Ovary (tissue), 9 donors: ENCODE data around the gene SLC1A3. TPM values are rescaled to one million over a fixed set of nuclear protein-coding genes. Genes with fewer than 3 reads are reported as not detected.
"Not testable (repeated sequence)": the region's sequence is repeated elsewhere in the genome, so short reads cannot be mapped to it uniquely, and the experiment has no call there.

Experiments used
- DNase-seq, 5 donors: peaks; one replicate each; pipeline ENCODE4 v3.0.0-alpha.2; 2019 to 2020
- H3K27ac ChIP-seq, 2 donors: fragments of 200-600 bp; one replicate each; pipeline versions ENCODE4 v1.5.1 to v1.8.0; 2019 to 2022
- H3K27me3 ChIP-seq: fragments of 200-600 bp; one replicate; pipeline ENCODE4 v1.8.0; 2022
- H3K36me3 ChIP-seq: fragments of 200-600 bp; sonication (generic); one replicate; pipeline ENCODE4 v1.5.1; 2019
- H3K4me1 ChIP-seq: one replicate; pipeline ENCODE4 v1.8.1; 2013; ENCODE audit warnings: mild to moderate bottlenecking, moderate library complexity; ENCODE audit not compliant: insufficient read depth
- H3K4me3 ChIP-seq: fragments of 200-600 bp; sonication (generic); one replicate; pipeline ENCODE4 v1.5.1; 2017
- H3K9me3 ChIP-seq, 2 donors: fragments of 200-600 bp in 1 of 2; sonication (generic) in 1 of 2; one replicate each; pipeline versions ENCODE4 v1.5.1 to v1.8.1; 2013 to 2019; ENCODE audit warnings: mild to moderate bottlenecking in 1 of 2, moderate library complexity in 1 of 2
- CTCF ChIP-seq, 3 donors: fragments of 450-650 bp in 2 of 3; fragments of 200-600 bp in 1 of 3; IDR thresholded peaks; one replicate each; pipeline versions ENCODE4 v1.5.1 to v1.8.0; 2016 to 2022; ENCODE audit warnings: antibody characterized with exemption in 3 of 3, mild to moderate bottlenecking in 1 of 3
- EP300 ChIP-seq: sonication (generic); formaldehyde crosslinking; IDR thresholded peaks from one replicate; pipeline ENCODE4 v1.6.1; 2017; ENCODE audit warnings: antibody characterized with exemption
- POLR2A ChIP-seq: fragments of 450-650 bp; IDR thresholded peaks from one replicate; pipeline ENCODE4 v1.6.1; 2017; ENCODE audit warnings: antibody characterized with exemption, mild to moderate bottlenecking, moderate library complexity
- WGBS, 3 donors: extraction: QIAGEN DNeasy Blood & Tissue Kit in 1 of 3; methylation state at CpG; one replicate each; pipeline versions ENCODE4 v1.1.5 to v1.1.7; 2013 to 2017; 5-methylcytosine and 5-hydroxymethylcytosine counted together
- intact Hi-C, 4 donors: fragments of 100-400 bp; cut with DNase I; formaldehyde crosslinking; loops; one replicate each; pipeline versions ENCODE4 v1.11.0 to v1.15.1; 2022 to 2023
- polyA plus RNA-seq, 2 donors: library from polyadenylated mRNA; stranded (reverse); fragments of 200-250 nt in 1 of 2; fragments of 350-450 nt in 1 of 2; fragmentation: Illumina TruSeq in 1 of 2; extraction: RNeasy Lipid Tissue Mini Kit (QIAGEN cat#74804) in 1 of 2; gene quantifications; one replicate each; pipeline ENCODE4 v1.2.3, GENCODE V29; 2013 to 2014
- total RNA-seq, 7 donors: library from RNA; depleted of rRNA in 2 of 7; stranded (reverse); fragments of >200 nt in 2 of 7; fragmentation: NEBNext Ultra II Directional in 3 of 7; extraction: Animal tissue kit (Norgen Biotek cat#: 25700) in 3 of 7; gene quantifications; one replicate each; pipeline versions ENCODE4 v1.1.0 to v1.2.4, GENCODE V29; 2016 to 2023
- donor health status: DM: no; HTN: no; CAD: no; lungs with moderate emphysema.
- donor health status: DM: no; HTN: no; CAD: no.
- donor health status: Bipolar disorder and iron deficiency.
- donor health status: DM: yes; HTN: yes; CAD: no.
- donor health status: DM: no; HTN: no; CAD: no.
- donor health status: DM: yes; HTN: yes; CAD: no.

Gene SLC1A3
- total and polyA plus RNA-seq, 9 donors, result 5.2 to 72.3 (median 36.7) TPM

- no peak for TF ChIP-seq EP300
- no peak for TF ChIP-seq POLR2A
- no peak for TF ChIP-seq CTCF (IDR thresholded peaks at IDR 0.05)
- intact Hi-C loops, result no loop called here
Measured at GRCh38 chr5:36576721-36577120, 29.7 kb upstream of the SLC1A3 start.

GRCh38 chr5:36579858-36580257, 26.5 kb upstream of the SLC1A3 start:
- DNase-seq, intact Hi-C loops, H3K4me1 ChIP-seq: not testable (repeated sequence)

More at GRCh38 chr5:36576721-36577120, 29.7 kb upstream of the SLC1A3 start:
- no peaks in the 10 kb centered on the region for H3K27me3 ChIP-seq
- no peaks in the 10 kb centered on the region for H3K4me1 ChIP-seq
- WGBS, 3 donors, result 47 to 54% (median 52%) methylated on average over 2 of the region's 2 CpGs
- no peaks in the 10 kb centered on the region for H3K9me3 ChIP-seq
- H3K4me3 ChIP-seq, result no peak overlapping the region
- no peaks in the 10 kb centered on the region for H3K36me3 ChIP-seq
- H3K27ac ChIP-seq, result no peak overlapping the region
- DNase-seq, result no peak

GRCh38 chr5:36581070-36581469, 25.3 kb upstream of the SLC1A3 start:
- no peaks in the 10 kb centered on the region for H3K4me1 ChIP-seq
- no peaks in the 10 kb centered on the region for H3K9me3 ChIP-seq
- H3K4me3 ChIP-seq, result no peak overlapping the region
- 10 to 24% (median 12%) methylated on average over 3 of the region's 3 CpGs for WGBS, 3 donors
- intact Hi-C loops, result no loop called here
- TF ChIP-seq EP300 (no peak), POLR2A (no peak), CTCF (IDR thresholded peaks at IDR 0.05) (no peak)
- H3K27ac ChIP-seq, result no peak overlapping the region
- H3K36me3 ChIP-seq, result no peaks in the 10 kb centered on the region
- no peaks in the 10 kb centered on the region for H3K27me3 ChIP-seq
- DNase-seq, result no peak

More at GRCh38 chr5:36579858-36580257, 26.5 kb upstream of the SLC1A3 start:
- not testable (repeated sequence) for H3K36me3 ChIP-seq, H3K9me3 ChIP-seq, H3K4me3 ChIP-seq, H3K27ac ChIP-seq, H3K27me3 ChIP-seq

GRCh38 chr5:36584009-36584875, 22.2 kb upstream of the SLC1A3 start:
- 80 to 83% (median 82%) methylated on average over 10 of the region's 10 CpGs for WGBS, 3 donors
- TF ChIP-seq EP300, result no peak
- TF ChIP-seq CTCF (IDR thresholded peaks at IDR 0.05), result no peak
- no peak for TF ChIP-seq POLR2A

GRCh38 chr5:36585701-36586100, 20.7 kb upstream of the SLC1A3 start:
- Histone ChIP-seq H3K36me3 (no peaks in the 10 kb centered on the region), H3K9me3 (no peaks in the 10 kb centered on the region), H3K27ac (no peak overlapping the region), H3K4me1 (no peaks in the 10 kb centered on the region), H3K27me3 (no peaks in the 10 kb centered on the region), H3K4me3 (no peak overlapping the region)
- DNase-seq, result no peak
- WGBS, 3 donors, result 87 to 89% (median 89%) methylated on average over 1 of the region's 1 CpG
- TF ChIP-seq CTCF (IDR thresholded peaks at IDR 0.05) (no peak), POLR2A (no peak), EP300 (no peak)
- intact Hi-C loops, result no loop called here

More at GRCh38 chr5:36584009-36584875, 22.2 kb upstream of the SLC1A3 start:
- no peak overlapping the region for H3K4me3 ChIP-seq
- no peaks in the 10 kb centered on the region for H3K27me3 ChIP-seq
- intact Hi-C loops, result no loop called here
- no peaks in the 10 kb centered on the region for H3K9me3 ChIP-seq
- DNase-seq, result no peak
- H3K4me1 ChIP-seq, result no peaks in the 10 kb centered on the region
- H3K36me3 ChIP-seq, result no peaks in the 10 kb centered on the region
- H3K27ac ChIP-seq, result no peak overlapping the region
